H7 (cell line): ENCODE results near the gene PTEN. TPM values are rescaled to one million over a fixed set of nuclear protein-coding genes. Genes with fewer than 3 reads are reported as not detected.
A peak's percentile ranks its signal among the peaks of the same experiment; 100 is the strongest.
"Not testable (repeated sequence)": the region's sequence is repeated elsewhere in the genome, so short reads cannot be mapped to it uniquely, and the experiment has no call there.

Source experiments
- DNase-seq: peaks from one replicate; pipeline ENCODE4 v3.0.0; 2012
- H3K27me3 ChIP-seq: 2 replicates; pipeline ENCODE4 v1.6.0; 2011; ENCODE audit warnings: mild to moderate bottlenecking, low read length; ENCODE audit not compliant: control insufficient read depth, insufficient read depth
- H3K36me3 ChIP-seq: replicated peaks from 2 replicates; pipeline ENCODE4 v1.5.1; 2011; ENCODE audit warnings: low read length; ENCODE audit not compliant: control insufficient read depth, insufficient read depth
- H3K4me3 ChIP-seq: 2 replicates; pipeline ENCODE4 v1.5.1; 2011; ENCODE audit warnings: low read depth, mild to moderate bottlenecking, control low read depth, low read length, moderate library complexity; ENCODE audit not compliant: insufficient read depth
- total RNA-seq: library from RNA; depleted of rRNA; stranded (reverse); fragments of >200 nt; shearing (Covaris generic); gene quantifications from 2 replicates; pipeline ENCODE4 v1.2.3, GENCODE V29; 2014

Gene PTEN
- total RNA-seq, 1 experiment from 2014 or later = 25.5 TPM

DNA sequence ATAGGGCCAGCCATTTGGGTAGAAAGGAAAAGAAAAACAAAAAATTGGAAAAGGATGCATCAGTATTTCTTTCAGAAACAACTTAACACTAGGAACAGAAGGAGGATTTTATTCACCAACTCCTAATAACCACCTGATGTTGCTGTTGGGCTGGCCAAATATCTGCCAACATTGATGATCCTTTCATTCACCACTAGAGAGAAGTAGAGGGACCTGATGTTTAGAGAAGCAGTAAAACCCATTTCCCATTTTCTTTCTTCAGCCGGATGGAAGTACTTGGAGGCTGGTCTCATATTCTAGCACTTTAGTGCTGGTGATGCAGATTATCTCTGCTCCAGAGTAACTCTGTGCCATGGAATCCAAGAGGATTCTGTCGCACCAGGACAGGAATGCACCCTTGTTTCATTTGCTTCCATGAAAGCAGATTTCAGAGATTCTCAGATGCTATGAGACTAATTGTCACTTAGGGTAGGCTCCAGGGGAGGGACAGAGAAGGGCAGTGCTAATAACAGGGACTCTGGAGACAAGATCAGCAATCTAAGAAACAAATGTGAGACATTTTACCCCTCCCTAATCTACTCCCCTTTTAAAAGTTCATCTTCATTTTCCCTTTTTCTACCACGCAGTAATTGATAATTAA is 3.1 kb upstream of the PTEN start:
- peak; percentile 37 for DNase-seq
- Histone ChIP-seq H3K27me3 (no peaks in the 10 kb centered on the region), H3K36me3 (no peaks in the 10 kb centered on the region), H3K4me3 (no peak overlapping the region)

DNA sequence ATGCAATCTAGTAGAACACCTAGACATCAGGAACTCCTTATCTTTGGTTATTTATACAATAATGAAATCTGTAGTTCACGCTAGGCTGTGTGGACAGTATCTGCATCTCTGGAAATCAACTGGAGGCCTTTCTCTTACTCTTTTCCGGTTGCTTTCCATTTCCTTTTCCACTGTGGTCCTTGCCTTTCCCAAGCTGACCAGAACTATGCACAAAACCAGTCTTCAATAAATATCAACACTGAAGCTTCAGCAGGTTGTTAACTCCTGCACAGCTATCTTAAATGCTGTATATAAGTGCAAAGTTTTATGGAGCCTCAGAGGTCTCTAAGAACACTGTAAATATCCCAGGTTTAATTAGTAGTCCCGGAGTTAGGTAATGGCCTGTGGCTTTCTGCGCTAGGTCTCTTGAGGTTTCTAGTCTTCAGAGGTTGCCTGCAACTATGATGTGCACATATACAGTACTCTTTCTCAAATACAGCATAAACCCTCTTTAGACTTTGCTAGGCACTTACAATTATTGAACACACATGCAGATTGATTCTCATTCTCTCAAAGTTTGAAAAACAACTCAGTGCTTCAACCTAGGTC is 2.5 kb upstream of the PTEN start:
- Histone ChIP-seq H3K36me3 (no peaks in the 10 kb centered on the region), H3K27me3 (no peaks in the 10 kb centered on the region), H3K4me3 (no peak overlapping the region)
- DNase-seq = no peak

DNA sequence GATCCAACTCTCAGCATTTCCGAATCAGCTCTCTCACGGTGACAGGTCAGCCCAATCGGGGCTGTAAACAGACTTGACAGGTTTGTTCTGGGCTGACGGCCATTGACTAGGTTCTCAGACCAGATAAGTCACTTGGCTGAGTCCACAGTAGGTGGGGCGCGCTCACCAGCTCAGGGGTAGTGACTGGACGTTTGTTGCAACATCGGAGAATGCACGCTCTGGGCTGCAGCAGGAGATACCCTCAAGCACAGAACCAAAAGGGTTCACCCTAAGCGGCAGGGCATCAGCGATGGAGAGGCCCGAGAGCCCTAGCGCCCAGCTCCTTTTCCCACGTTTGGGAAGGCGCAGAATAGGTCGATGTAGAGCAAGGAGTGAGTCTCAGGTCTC is 1.9 kb upstream of the PTEN start:
- peak; percentile 43 for DNase-seq
- H3K4me3 ChIP-seq = peak overlapping the region; percentile 89
- H3K27me3 ChIP-seq = no peaks in the 10 kb centered on the region
- no peaks in the 10 kb centered on the region for H3K36me3 ChIP-seq

DNA sequence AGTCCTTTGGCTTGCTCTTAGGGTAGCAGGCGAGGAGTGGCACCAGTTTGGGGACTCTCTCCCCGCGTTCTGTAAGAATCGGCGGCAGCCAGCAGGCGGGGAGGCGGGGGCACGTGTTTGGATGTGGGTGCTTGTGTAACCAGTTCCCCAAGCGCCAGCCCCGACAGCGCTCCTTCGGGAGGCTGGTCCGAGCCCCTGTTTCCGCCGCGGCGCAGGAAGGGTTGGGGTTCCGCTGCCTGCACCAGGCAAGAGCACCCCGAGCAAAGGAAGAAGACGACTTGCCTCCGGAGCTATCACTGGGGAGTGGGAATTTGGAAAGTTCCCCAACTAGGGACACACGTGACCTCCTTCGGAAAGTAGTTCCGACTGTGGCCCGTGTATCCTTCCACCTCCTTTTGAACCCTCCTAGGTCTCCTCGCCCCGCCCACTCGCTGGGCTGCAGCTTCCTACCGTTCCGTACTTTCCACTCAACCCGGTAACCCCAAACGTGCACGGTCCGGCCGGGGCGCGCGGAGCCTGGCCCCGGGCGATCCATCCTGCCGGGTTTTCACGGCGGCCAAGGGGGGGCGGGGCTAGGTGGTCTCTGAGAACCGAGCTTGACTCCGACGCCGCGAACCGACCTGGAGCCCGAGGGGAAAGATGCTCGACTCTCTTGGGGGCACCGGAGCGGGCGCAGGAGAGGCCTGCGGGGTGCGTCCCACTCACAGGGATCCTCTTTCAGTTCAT is 1.3 kb upstream of the PTEN start:
- Histone ChIP-seq H3K36me3 (no peaks in the 10 kb centered on the region), H3K27me3 (no peaks in the 10 kb centered on the region), H3K4me3 (peak overlapping the region; percentile 89)
- DNase-seq = peak; percentile 92

DNA sequence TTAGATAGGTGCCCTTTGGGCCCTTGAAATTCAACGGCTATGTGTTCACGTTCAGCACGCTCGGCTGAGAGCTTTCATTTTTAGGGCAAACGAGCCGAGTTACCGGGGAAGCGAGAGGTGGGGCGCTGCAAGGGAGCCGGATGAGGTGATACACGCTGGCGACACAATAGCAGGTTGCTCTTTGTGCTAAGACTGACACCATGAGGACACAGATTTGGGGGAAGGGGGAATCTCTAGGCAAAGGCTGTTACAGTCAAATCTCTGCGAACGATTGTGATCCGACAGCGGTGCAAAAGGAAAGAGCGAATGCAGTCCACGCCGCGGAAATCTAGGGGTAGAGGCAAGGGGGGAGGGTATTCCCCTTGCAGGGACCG is 759 bp upstream of the PTEN start:
- Histone ChIP-seq H3K27me3 (no peaks in the 10 kb centered on the region), H3K36me3 (no peaks in the 10 kb centered on the region), H3K4me3 (peak overlapping the region; percentile 89)
- DNase-seq = no peak

DNA sequence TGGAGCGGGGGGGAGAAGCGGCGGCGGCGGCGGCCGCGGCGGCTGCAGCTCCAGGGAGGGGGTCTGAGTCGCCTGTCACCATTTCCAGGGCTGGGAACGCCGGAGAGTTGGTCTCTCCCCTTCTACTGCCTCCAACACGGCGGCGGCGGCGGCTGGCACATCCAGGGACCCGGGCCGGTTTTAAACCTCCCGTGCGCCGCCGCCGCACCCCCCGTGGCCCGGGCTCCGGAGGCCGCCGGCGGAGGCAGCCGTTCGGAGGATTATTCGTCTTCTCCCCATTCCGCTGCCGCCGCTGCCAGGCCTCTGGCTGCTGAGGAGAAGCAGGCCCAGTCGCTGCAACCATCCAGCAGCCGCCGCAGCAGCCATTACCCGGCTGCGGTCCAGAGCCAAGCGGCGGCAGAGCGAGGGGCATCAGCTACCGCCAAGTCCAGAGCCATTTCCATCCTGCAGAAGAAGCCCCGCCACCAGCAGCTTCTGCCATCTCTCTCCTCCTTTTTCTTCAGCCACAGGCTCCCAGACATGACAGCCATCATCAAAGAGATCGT is 598 bp downstream of the PTEN start:
- not testable (repeated sequence) for H3K36me3 ChIP-seq, H3K27me3 ChIP-seq
- H3K4me3 ChIP-seq = peak overlapping the region; percentile 89
- peak; percentile 10 for DNase-seq

DNA sequence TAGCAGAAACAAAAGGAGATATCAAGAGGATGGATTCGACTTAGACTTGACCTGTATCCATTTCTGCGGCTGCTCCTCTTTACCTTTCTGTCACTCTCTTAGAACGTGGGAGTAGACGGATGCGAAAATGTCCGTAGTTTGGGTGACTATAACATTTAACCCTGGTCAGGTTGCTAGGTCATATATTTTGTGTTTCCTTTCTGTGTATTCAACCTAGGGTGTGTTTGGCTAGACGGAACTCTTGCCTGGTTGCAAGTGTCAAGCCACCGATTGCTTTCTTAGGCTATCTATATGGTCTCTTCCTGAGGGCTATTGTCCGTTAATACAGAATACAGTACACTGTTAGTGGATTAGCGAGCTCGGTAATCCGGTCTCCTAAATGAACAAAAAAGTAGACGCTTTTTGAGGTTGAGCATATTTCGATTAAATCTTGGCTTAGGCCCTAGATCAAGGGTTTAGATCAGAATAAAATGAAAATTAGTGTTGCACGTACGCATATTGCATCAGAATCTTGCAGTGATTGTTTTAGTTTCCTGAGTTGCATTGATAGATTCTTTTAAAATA is 1.2 kb downstream of the PTEN start:
- Histone ChIP-seq H3K36me3 (no peaks in the 10 kb centered on the region), H3K27me3 (no peaks in the 10 kb centered on the region)
- DNase-seq = peak; percentile 5

DNA sequence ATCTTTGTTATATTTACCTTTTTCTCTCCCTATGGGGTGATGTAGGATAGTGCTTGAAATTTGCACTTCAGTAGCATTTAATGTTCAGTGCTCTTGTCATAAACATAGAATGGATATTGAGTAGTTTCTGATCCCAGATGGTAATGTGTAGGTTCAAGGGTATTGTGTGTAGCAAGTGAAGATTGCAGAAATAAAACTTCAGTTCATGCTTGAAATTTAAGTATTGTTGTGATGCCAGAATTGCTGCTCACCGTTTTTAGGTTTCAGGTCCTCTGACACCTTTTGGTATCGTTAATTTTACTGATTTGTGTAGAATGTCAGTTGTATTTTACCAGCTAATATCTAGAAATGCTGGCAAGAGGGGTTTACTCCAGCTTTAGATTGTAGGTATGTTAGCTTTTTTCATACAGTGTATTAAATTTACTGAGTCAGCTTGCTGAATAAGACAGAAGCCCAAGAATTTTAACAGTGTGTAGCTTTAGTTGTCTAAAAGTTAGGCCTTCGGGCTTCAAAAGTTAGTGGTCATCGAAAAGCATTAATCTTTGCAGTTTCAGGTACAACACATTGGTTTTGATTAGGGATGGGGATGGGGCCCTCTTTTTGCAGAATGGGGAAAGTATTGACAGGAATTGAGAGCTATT is 1.9 kb downstream of the PTEN start:
- DNase-seq = no peak
- H3K36me3 ChIP-seq = no peaks in the 10 kb centered on the region
- H3K27me3 ChIP-seq = no peaks in the 10 kb centered on the region
- peak overlapping the region; percentile 89 for H3K4me3 ChIP-seq

More for the DNA sequence above, 1.2 kb downstream of the PTEN start:
- H3K4me3 ChIP-seq = peak overlapping the region; percentile 89

DNA sequence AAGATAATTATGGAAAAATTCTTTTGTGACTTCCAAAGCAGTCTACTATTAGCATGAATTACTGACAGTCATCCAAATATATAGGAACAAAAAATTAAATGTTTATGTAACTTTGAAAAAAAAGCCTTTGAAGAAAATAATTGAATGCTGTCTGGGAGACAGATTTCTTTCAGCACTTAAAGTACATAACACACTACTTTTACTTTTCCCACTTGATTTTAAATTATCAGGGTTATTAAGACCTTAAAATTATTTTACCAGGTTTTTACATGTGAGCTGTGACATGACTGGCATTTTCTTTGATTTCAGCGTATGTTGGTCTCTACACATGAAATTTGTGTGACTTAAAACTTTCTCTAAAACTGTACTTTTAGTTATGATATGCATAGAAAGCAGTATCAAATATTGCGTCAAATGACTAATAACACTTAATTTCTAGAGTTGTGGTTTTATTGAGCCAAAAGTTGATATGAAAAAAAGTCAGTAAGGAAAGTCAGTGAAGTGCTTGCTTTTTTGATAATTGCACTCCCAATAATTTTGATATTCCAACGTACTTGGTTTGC is 3.1 kb downstream of the PTEN start:
- no peak for DNase-seq
- Histone ChIP-seq H3K4me3 (peak overlapping the region; percentile 1; the same call in 1 of the 2 replicates), H3K36me3 (no peaks in the 10 kb centered on the region), H3K27me3 (no peaks in the 10 kb centered on the region)

DNA sequence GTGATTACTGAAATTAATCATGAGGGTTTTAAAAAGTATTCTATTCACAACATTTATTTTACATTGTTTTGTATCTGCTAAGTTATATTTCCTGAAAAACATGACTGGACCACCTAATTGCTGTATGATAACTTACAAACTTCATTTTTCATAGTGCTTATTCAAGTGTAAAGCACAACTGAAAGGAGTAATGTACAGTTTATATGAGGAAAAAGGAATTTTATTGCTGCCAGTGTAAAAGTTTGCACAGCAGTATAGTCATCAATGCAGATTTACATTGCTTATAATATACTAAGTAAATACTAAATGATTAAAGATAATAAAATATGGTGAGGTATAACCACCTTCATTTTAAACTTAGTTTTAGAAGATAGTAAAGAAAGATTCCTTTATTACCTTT is 4.0 kb downstream of the PTEN start:
- H3K4me3 ChIP-seq = no peak overlapping the region

DNA sequence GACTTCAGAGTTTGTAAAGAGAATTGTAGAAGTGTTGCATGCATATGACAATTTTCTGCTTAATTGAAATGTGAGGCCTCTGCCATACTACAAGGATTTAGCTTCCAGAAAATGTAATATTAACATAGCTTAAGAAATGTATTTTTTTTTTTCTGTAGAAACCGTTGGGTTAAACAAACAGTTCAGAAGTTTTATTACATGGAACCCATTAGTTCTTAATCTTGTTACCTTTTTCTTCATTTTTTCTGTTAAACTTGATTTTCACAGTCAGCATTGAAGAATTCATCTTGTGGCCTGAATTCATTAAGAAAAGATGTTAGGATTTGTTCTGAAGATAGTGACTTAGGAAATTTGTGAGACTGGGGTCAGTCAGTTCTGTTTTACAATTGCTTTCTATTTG is 4.9 kb downstream of the PTEN start:
- DNase-seq = no peak
- no peak overlapping the region for H3K4me3 ChIP-seq
- H3K36me3 ChIP-seq = no peaks in the 10 kb centered on the region; the same call in 1 of the 2 replicates
- no peaks in the 10 kb centered on the region for H3K27me3 ChIP-seq

More for the DNA sequence above, 4.0 kb downstream of the PTEN start:
- no peak for DNase-seq
- Histone ChIP-seq H3K36me3 (no peaks in the 10 kb centered on the region), H3K27me3 (no peaks in the 10 kb centered on the region)

DNA sequence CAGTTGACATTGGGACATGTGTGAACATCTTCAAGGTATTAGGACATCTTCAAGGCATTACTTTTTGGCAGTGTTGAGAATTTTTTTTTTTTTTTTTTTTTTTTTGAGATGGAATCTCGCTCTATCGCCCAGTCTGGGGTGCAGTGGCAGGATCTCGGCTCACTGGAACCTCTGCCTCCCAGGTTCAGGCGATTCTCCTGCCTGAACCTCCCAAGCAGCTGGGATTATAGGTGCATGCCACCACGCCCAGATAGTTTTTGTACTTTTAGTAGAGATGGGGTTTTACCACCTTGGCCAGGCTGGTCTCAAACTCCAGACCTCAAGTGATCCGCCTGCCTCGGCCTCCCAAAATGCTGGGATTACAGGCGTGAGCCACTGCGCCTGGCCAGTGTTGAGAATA is 5.7 kb downstream of the PTEN start:
- not testable (repeated sequence) for DNase-seq, H3K36me3 ChIP-seq, H3K4me3 ChIP-seq, H3K27me3 ChIP-seq

DNA sequence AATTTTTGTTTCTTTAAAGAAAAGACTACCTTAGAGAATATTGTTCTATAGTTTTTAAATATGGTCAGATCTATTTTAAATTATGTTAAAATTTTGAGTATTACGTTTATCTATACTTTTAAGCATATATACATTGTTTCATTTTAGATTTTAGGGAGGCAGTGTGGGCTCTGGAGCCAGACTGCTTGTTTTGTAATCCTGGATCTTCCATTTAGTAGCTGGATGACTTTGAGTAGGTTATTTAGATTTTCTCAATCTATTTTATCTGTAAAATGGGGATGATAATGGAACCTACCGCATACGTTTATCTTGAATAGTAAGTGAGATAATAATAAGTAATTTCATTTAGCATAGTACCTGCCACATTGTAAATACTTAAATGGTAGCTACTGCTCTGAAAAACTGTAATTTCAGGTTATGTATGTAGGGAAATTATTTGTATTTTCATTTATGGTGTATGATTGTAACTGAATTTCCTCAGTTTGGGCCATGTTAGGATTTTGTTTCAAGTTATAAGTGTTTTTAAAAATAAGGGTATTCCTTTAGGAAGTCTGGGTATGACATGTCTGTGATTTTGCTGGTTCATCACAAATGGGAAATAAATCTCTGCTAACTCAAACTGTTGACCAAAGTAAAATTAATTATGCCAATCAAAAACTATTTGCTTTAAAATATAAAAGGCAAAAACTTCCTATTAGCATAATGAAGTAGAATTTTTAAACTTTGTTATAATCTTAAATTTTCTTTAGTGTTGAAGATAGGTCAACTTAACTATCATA is 6.5 kb downstream of the PTEN start:
- no peak overlapping the region for H3K4me3 ChIP-seq
- no peak for DNase-seq
- no peaks in the 10 kb centered on the region; the same call in 1 of the 2 replicates for H3K36me3 ChIP-seq
- no peaks in the 10 kb centered on the region for H3K27me3 ChIP-seq
